PC-9 (cell line): ENCODE data around the gene CDC23.

ENCODE experiments used
- EZH2 ChIP-seq: fragments of 200-600 bp; sonication (generic); IDR thresholded peaks from 2 replicates; pipeline ENCODE4 v1.8.0; 2017; ENCODE audit warnings: antibody characterized with exemption, low read depth
- TF ChIP-seq, protein P1 (sequence below): fragments of 200-600 bp; sonication (generic); conservative IDR thresholded peaks from 2 replicates; pipeline ENCODE4 v1.6.1; 2017; ENCODE audit warnings: mixed run types, antibody characterized with exemption, mild to moderate bottlenecking, moderate library complexity

DNA sequence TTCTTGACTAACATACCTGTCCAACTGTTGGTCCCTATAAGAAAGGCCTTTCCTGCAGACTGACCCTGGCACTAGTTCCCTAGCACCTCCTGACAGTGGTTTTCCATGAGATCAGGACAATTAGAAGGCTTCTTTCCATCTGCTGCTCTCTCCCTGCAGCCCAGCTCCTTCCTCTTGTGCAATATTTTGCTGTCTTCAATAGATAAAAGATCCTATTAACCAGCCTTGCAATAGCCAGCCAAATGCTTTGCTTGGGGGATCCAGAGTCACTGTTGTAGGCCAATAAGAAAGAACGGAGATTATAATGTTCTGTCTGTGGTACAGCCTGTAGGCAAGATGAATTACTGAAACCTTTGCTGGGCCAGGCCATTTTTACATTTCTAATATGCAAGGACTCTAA lies 55.5 kb downstream of the CDC23 start:
- TF ChIP-seq, protein P1, sequence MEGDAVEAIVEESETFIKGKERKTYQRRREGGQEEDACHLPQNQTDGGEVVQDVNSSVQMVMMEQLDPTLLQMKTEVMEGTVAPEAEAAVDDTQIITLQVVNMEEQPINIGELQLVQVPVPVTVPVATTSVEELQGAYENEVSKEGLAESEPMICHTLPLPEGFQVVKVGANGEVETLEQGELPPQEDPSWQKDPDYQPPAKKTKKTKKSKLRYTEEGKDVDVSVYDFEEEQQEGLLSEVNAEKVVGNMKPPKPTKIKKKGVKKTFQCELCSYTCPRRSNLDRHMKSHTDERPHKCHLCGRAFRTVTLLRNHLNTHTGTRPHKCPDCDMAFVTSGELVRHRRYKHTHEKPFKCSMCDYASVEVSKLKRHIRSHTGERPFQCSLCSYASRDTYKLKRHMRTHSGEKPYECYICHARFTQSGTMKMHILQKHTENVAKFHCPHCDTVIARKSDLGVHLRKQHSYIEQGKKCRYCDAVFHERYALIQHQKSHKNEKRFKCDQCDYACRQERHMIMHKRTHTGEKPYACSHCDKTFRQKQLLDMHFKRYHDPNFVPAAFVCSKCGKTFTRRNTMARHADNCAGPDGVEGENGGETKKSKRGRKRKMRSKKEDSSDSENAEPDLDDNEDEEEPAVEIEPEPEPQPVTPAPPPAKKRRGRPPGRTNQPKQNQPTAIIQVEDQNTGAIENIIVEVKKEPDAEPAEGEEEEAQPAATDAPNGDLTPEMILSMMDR: no peak
- TF ChIP-seq EZH2: no peak
